HEK293T (cell line): ENCODE results near the gene ACP7.

ENCODE experiments used
- ARNT ChIP-seq: fragments of 450-650 bp; IDR thresholded peaks from 2 replicates; pipeline ENCODE4 v1.6.1; 2017; ENCODE audit warnings: mild to moderate bottlenecking
- BHLHE40 ChIP-seq: fragments of 450-650 bp; IDR thresholded peaks from 2 replicates; pipeline ENCODE4 v1.6.1; 2016; ENCODE audit warnings: mild to moderate bottlenecking, moderate library complexity, borderline replicate concordance
- CTBP1 ChIP-seq: fragments of 450-650 bp; IDR thresholded peaks from 2 replicates; pipeline ENCODE4 v1.6.1; 2016; ENCODE audit warnings: borderline replicate concordance
- SUZ12 ChIP-seq: fragments of 450-650 bp; IDR thresholded peaks from 2 replicates; pipeline ENCODE4 v1.6.1; 2016; ENCODE audit warnings: mild to moderate bottlenecking

- TF ChIP-seq ARNT = no peak
- no peak for TF ChIP-seq SUZ12
- no peak for TF ChIP-seq BHLHE40
- no peak for TF ChIP-seq CTBP1
Observed at GRCh38 chr19:39138221-39139211, 54.3 kb downstream of the ACP7 start.
